GM23338 (cell line): ENCODE data around the gene KMT2C. TPM values are rescaled to one million over a fixed set of nuclear protein-coding genes. Genes with fewer than 3 reads are reported as not detected.

Experiments
- ATAC-seq: fragments of 200-7000 bp; cut with Tn5 transposase; 3 replicates; pipeline ENCODE4 v1.9.1; 2020
- DNase-seq: peaks from one replicate; pipeline ENCODE4 v3.0.0-alpha.2; 2015; ENCODE audit warnings: low spot score
- H2AFZ ChIP-seq: fragments of 200-600 bp; sonication (generic); 2 replicates; pipeline ENCODE4 v1.8.0; 2016; ENCODE audit warnings: antibody characterized with exemption, mild to moderate bottlenecking, moderate library complexity
- H3F3A ChIP-seq: fragments of 200-600 bp; sonication (generic); replicated peaks from 2 replicates; pipeline ENCODE4 v1.8.0; 2017; ENCODE audit warnings: antibody characterized with exemption, mixed run types, low read depth
- H3K27ac ChIP-seq: fragments of 200-600 bp; sonication (generic); 2 replicates; pipeline ENCODE4 v1.6.1; 2016; ENCODE audit warnings: low read depth
- H3K27me3 ChIP-seq: fragments of 200-600 bp; sonication (generic); 2 replicates; pipeline ENCODE4 v1.8.0; 2016; ENCODE audit warnings: mild to moderate bottlenecking, mixed run types, moderate library complexity; ENCODE audit not compliant: insufficient read depth
- H3K36me3 ChIP-seq: fragments of 200-600 bp; sonication (generic); 2 replicates; pipeline ENCODE4 v1.8.0; 2016; ENCODE audit warnings: mild to moderate bottlenecking; ENCODE audit not compliant: insufficient read depth
- H3K4me1 ChIP-seq: fragments of 200-600 bp; sonication (generic); 2 replicates; pipeline ENCODE4 v1.8.0; 2016; ENCODE audit warnings: mild to moderate bottlenecking, moderate library complexity; ENCODE audit not compliant: insufficient read depth
- H3K4me2 ChIP-seq: fragments of 200-600 bp; sonication (generic); 2 replicates; pipeline ENCODE4 v1.7.1; 2017; ENCODE audit warnings: mixed run types
- H3K4me3 ChIP-seq: fragments of 200-600 bp; sonication (generic); 2 replicates; pipeline ENCODE4 v1.6.1; 2016; ENCODE audit warnings: mixed run types
- H3K79me2 ChIP-seq: fragments of 200-600 bp; sonication (generic); replicated peaks from 2 replicates; pipeline ENCODE4 v1.8.0; 2017; ENCODE audit warnings: mild to moderate bottlenecking; ENCODE audit not compliant: insufficient read depth
- H3K9me2 ChIP-seq: fragments of 200-600 bp; sonication (generic); 2 replicates; pipeline ENCODE4 v1.8.0; 2017; ENCODE audit not compliant: insufficient read depth
- H4K20me1 ChIP-seq: fragments of 200-600 bp; sonication (generic); replicated peaks from 2 replicates; pipeline ENCODE4 v1.8.0; 2017; ENCODE audit warnings: mild to moderate bottlenecking; ENCODE audit not compliant: insufficient read depth
- H3K27ac Mint-ChIP-seq: 2 replicates; pipeline ENCODE4 v1.8.0; 2020; ENCODE audit warnings: inconsistent platforms, mild to moderate bottlenecking, moderate library complexity, mixed read lengths
- H3K27me3 Mint-ChIP-seq: 3 replicates; pipeline ENCODE4 v1.8.0; 2022; ENCODE audit warnings: low read depth, mild to moderate bottlenecking, moderate library complexity, mixed read lengths, inconsistent platforms; ENCODE audit not compliant: insufficient read depth, poor library complexity
- H3K36me3 Mint-ChIP-seq: 3 replicates; pipeline ENCODE4 v1.8.0; 2021; ENCODE audit warnings: low read depth, mild to moderate bottlenecking, inconsistent platforms, moderate library complexity, mixed read lengths
- H3K4me1 Mint-ChIP-seq: 3 replicates; pipeline ENCODE4 v1.8.0; 2020; ENCODE audit warnings: mild to moderate bottlenecking, inconsistent platforms, mixed read lengths
- H3K4me3 Mint-ChIP-seq: 3 replicates; pipeline ENCODE4 v1.8.0; 2021; ENCODE audit warnings: moderate library complexity, mild to moderate bottlenecking, inconsistent platforms, mixed read lengths
- H3K9me3 Mint-ChIP-seq: 3 replicates; pipeline ENCODE4 v1.8.0; 2020; ENCODE audit warnings: moderate library complexity, mild to moderate bottlenecking, inconsistent platforms, mixed read lengths
- CREB1 ChIP-seq: fragments of 250-450 bp; sonication (Bioruptor Pico); IDR thresholded peaks from 2 replicates; pipeline ENCODE4 v1.5.0; 2020; ENCODE audit warnings: low read depth, mild to moderate bottlenecking, moderate library complexity
- CTCF ChIP-seq, 2 experiments: fragments of 200-600 bp in 1 of 2; sonication (generic) in 1 of 2; conservative IDR thresholded peaks; 2 replicates each; pipeline versions ENCODE4 v1.5.1 to v1.6.1; 2016 to 2017; ENCODE audit warnings: antibody characterized with exemption in 2 of 2, low read depth in 2 of 2, mild to moderate bottlenecking in 2 of 2, moderate library complexity in 1 of 2
- ETS1 ChIP-seq: IDR thresholded peaks from 2 replicates; pipeline ENCODE4 v1.6.1; 2016; ENCODE audit warnings: antibody characterized with exemption
- EZH2 ChIP-seq: fragments of 200-600 bp; sonication (generic); IDR thresholded peaks from one replicate; pipeline ENCODE4 v1.8.0; 2017; ENCODE audit warnings: antibody characterized with exemption, mild to moderate bottlenecking, low read depth; ENCODE audit not compliant: unreplicated experiment
- EZH2phosphoT487 ChIP-seq: fragments of 200-600 bp; sonication (generic); IDR thresholded peaks from one replicate; pipeline ENCODE4 v1.8.1; 2018; ENCODE audit warnings: antibody characterized with exemption; ENCODE audit not compliant: unreplicated experiment
- JUNB ChIP-seq: IDR thresholded peaks from one replicate; pipeline ENCODE4 v1.6.1; 2016; ENCODE audit warnings: antibody characterized with exemption; ENCODE audit not compliant: unreplicated experiment
- NANOG ChIP-seq: IDR thresholded peaks from 2 replicates; pipeline ENCODE4 v1.6.1; 2016; ENCODE audit warnings: antibody characterized with exemption, borderline replicate concordance
- POLR2AphosphoS5 ChIP-seq: IDR thresholded peaks from 2 replicates; pipeline ENCODE4 v1.6.1; 2016; ENCODE audit warnings: antibody characterized with exemption, low read depth
- REST ChIP-seq: IDR thresholded peaks from one replicate; pipeline ENCODE4 v1.6.1; 2018; ENCODE audit warnings: antibody characterized with exemption; ENCODE audit not compliant: unreplicated experiment
- STAT1 ChIP-seq: IDR thresholded peaks from one replicate; pipeline ENCODE4 v1.6.1; 2016; ENCODE audit warnings: antibody characterized with exemption; ENCODE audit not compliant: unreplicated experiment
- ZNF114 ChIP-seq: fragments of 250-450 bp; sonication (Bioruptor Pico); IDR thresholded peaks from 2 replicates; pipeline ENCODE4 v1.5.0; 2020; ENCODE audit warnings: mild to moderate bottlenecking, moderate library complexity
- ZNF331 ChIP-seq: fragments of 250-450 bp; sonication (Bioruptor Pico); IDR thresholded peaks from 2 replicates; pipeline ENCODE4 v1.5.0; 2020; ENCODE audit warnings: low read depth, mild to moderate bottlenecking, moderate library complexity
- ZNF462 ChIP-seq: fragments of 250-450 bp; sonication (Bioruptor Pico); IDR thresholded peaks from 2 replicates; pipeline ENCODE4 v1.5.0; 2020; ENCODE audit warnings: mild to moderate bottlenecking, moderate library complexity
- polyA plus RNA-seq: library from polyadenylated mRNA; unstranded; fragments of >200 nt; fragmentation: Nextera tagmentation; extraction: Ambion mirVana; gene quantifications from 2 replicates; pipeline ENCODE4 v1.2.1, GENCODE V29; 2016
- total RNA-seq: library from RNA; depleted of rRNA; stranded (reverse); fragments of >200 nt; shearing (Covaris generic); gene quantifications from 2 replicates; pipeline ENCODE4 v1.2.3, GENCODE V29; 2014

Gene KMT2C
- total and polyA plus RNA-seq, 2 experiments from 2014 or later = 11.4 to 39.0 TPM

GRCh38 chr7:152106990-152107389 is 328.8 kb downstream of the KMT2C start:
- ATAC-seq = no peak
- Histone ChIP-seq H3F3A (no peaks in the 10 kb centered on the region), H3K4me3 (no peak overlapping the region), H3K4me2 (no peak overlapping the region), H3K27me3 (no peaks in the 10 kb centered on the region), H2AFZ (no peak overlapping the region), H3K9me2 (no peaks in the 10 kb centered on the region), H3K4me1 (no peaks in the 10 kb centered on the region), H3K27ac (no peak overlapping the region), H3K36me3 (no peaks in the 10 kb centered on the region), H4K20me1 (no peaks in the 10 kb centered on the region), H3K79me2 (no peaks in the 10 kb centered on the region)
- TF ChIP-seq REST (no peak), POLR2AphosphoS5 (no peak), ZNF331 (CRISPR knock-in tag) (no peak), CREB1 (CRISPR knock-in tag) (no peak), ETS1 (no peak), ZNF462 (CRISPR knock-in tag) (no peak), NANOG (no peak), JUNB (no peak), CTCF (conservative IDR thresholded peaks at IDR 0.05; ENCODE audit: low read depth in 2 of 2) (no peak), EZH2 (no peak), EZH2phosphoT487 (no peak), STAT1 (no peak), ZNF114 (no peak)
- no peak for DNase-seq
- H3K36me3 Mint-ChIP-seq = peaks cover 3% of the 10 kb centered on the region; the same call in 2 of the 3 replicates
- peaks cover 2% of the 10 kb centered on the region for H3K27me3 Mint-ChIP-seq
- no peaks in the 10 kb centered on the region for H3K9me3 Mint-ChIP-seq
- H3K4me3 Mint-ChIP-seq = no peak overlapping the region
- H3K27ac Mint-ChIP-seq = no peak overlapping the region
- no peaks in the 10 kb centered on the region; the same call in 2 of the 3 replicates for H3K4me1 Mint-ChIP-seq
